MM.1S (cell line): ENCODE data around the gene RANBP9.

ENCODE experiments used
- DNase-seq: peaks from one replicate; pipeline ENCODE4 v3.0.0-alpha.2; 2015
- H2AFZ ChIP-seq: fragments of 300-600 bp; sonication (generic); 2 replicates; pipeline ENCODE4 v1.6.0; 2016; ENCODE audit warnings: antibody characterized with exemption, low read length
- H3F3A ChIP-seq: fragments of 300-600 bp; sonication (generic); 2 replicates; pipeline ENCODE4 v1.6.1; 2016; ENCODE audit warnings: mild to moderate bottlenecking, antibody characterized with exemption, low read length, moderate library complexity, mixed read lengths; ENCODE audit not compliant: insufficient read depth
- H3K27ac ChIP-seq: fragments of 300-600 bp; sonication (generic); 2 replicates; pipeline ENCODE4 v1.5.1; 2016; ENCODE audit warnings: mild to moderate bottlenecking, low read length
- H3K27me3 ChIP-seq: fragments of 300-600 bp; sonication (generic); replicated peaks from 2 replicates; pipeline ENCODE4 v1.6.0; 2016; ENCODE audit warnings: low read length; ENCODE audit not compliant: insufficient read depth
- H3K36me3 ChIP-seq: fragments of 300-600 bp; sonication (generic); replicated peaks from 2 replicates; pipeline ENCODE4 v1.6.1; 2016; ENCODE audit warnings: mild to moderate bottlenecking, low read length, mixed read lengths; ENCODE audit not compliant: insufficient read depth
- H3K4me1 ChIP-seq: fragments of 300-600 bp; sonication (generic); 2 replicates; pipeline ENCODE4 v1.6.1; 2016; ENCODE audit warnings: low read length, mixed read lengths
- H3K4me2 ChIP-seq: fragments of 300-600 bp; sonication (generic); 2 replicates; pipeline ENCODE4 v1.6.0; 2016; ENCODE audit warnings: low read depth, low read length
- H3K4me3 ChIP-seq: fragments of 300-600 bp; sonication (generic); 2 replicates; pipeline ENCODE4 v1.5.1; 2016; ENCODE audit warnings: low read length, mixed read lengths
- H3K79me2 ChIP-seq: fragments of 300-600 bp; sonication (generic); 2 replicates; pipeline ENCODE4 v1.6.1; 2016; ENCODE audit warnings: mixed run types, low read length, mixed read lengths
- H3K9ac ChIP-seq: fragments of 300-600 bp; sonication (generic); 2 replicates; pipeline ENCODE4 v1.6.1; 2016; ENCODE audit warnings: low read length, mixed read lengths
- H3K9me2 ChIP-seq: fragments of 300-600 bp; sonication (generic); replicated peaks from 2 replicates; pipeline ENCODE4 v1.6.1; 2016; ENCODE audit warnings: mild to moderate bottlenecking, low read length, mixed read lengths; ENCODE audit not compliant: insufficient read depth
- H3K9me3 ChIP-seq: fragments of 300-600 bp; sonication (generic); replicated peaks from 2 replicates; pipeline ENCODE4 v1.6.1; 2016; ENCODE audit warnings: mild to moderate bottlenecking, low read length, mixed read lengths; ENCODE audit not compliant: insufficient read depth
- H4K20me1 ChIP-seq: fragments of 300-600 bp; sonication (generic); 2 replicates; pipeline ENCODE4 v1.6.1; 2016; ENCODE audit warnings: mild to moderate bottlenecking, low read length, moderate library complexity, mixed read lengths; ENCODE audit not compliant: insufficient read depth
- EZH2 ChIP-seq: fragments of 300-600 bp; sonication (generic); optimal IDR thresholded peaks from 2 replicates; pipeline ENCODE3; 2017; ENCODE audit warnings: low read depth, mild to moderate bottlenecking, antibody characterized with exemption, low read length, mixed read lengths
- EZH2phosphoT487 ChIP-seq: fragments of 300-600 bp; sonication (generic); IDR thresholded peaks from 2 replicates; pipeline ENCODE4 v1.6.1; 2018; ENCODE audit warnings: antibody characterized with exemption, low read length
- TF ChIP-seq, protein P1 (sequence below): fragments of 300-600 bp; sonication (generic); IDR thresholded peaks from 2 replicates; pipeline ENCODE4 v1.5.1; 2016; ENCODE audit warnings: antibody characterized with exemption, low read length, mixed read lengths

RANBP9 gene

DNA sequence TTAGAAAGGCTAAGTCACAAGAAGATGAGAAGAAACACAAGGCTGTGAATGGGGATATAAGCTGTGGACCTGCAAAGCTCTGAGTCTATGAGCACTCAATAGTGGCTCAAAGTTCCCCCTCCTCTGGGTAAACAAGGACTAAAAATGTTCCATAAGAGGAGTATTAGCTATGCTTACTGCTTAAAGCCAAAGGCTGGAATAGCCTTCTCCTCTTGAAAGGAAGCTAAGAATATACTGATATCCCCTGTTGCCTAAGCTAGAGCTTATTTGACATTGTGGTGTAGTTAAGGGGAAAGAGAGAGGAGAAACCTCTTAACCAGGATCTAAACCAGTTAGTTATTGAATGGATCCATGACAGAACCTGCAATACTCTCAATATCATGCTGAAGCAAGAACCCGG lies 50.7 kb downstream of the RANBP9 start:
- TF ChIP-seq EZH2phosphoT487 (no peak), EZH2 (no peak)
- TF ChIP-seq, protein P1, sequence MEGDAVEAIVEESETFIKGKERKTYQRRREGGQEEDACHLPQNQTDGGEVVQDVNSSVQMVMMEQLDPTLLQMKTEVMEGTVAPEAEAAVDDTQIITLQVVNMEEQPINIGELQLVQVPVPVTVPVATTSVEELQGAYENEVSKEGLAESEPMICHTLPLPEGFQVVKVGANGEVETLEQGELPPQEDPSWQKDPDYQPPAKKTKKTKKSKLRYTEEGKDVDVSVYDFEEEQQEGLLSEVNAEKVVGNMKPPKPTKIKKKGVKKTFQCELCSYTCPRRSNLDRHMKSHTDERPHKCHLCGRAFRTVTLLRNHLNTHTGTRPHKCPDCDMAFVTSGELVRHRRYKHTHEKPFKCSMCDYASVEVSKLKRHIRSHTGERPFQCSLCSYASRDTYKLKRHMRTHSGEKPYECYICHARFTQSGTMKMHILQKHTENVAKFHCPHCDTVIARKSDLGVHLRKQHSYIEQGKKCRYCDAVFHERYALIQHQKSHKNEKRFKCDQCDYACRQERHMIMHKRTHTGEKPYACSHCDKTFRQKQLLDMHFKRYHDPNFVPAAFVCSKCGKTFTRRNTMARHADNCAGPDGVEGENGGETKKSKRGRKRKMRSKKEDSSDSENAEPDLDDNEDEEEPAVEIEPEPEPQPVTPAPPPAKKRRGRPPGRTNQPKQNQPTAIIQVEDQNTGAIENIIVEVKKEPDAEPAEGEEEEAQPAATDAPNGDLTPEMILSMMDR = no peak
- Histone ChIP-seq H3K9me3 (no peaks in the 10 kb centered on the region), H3K9me2 (no peaks in the 10 kb centered on the region), H3K36me3 (no peaks in the 10 kb centered on the region), H3K4me1 (peaks cover 25% of the 10 kb centered on the region), H3K27me3 (no peaks in the 10 kb centered on the region), H3F3A (no peaks in the 10 kb centered on the region; the same call in 1 of the 2 replicates), H2AFZ (no peak overlapping the region), H3K4me3 (no peak overlapping the region), H3K27ac (no peak overlapping the region), H3K4me2 (no peak overlapping the region), H4K20me1 (no peaks in the 10 kb centered on the region), H3K79me2 (peaks cover 83% of the 10 kb centered on the region), H3K9ac (no peak overlapping the region)
- no peak for DNase-seq

DNA sequence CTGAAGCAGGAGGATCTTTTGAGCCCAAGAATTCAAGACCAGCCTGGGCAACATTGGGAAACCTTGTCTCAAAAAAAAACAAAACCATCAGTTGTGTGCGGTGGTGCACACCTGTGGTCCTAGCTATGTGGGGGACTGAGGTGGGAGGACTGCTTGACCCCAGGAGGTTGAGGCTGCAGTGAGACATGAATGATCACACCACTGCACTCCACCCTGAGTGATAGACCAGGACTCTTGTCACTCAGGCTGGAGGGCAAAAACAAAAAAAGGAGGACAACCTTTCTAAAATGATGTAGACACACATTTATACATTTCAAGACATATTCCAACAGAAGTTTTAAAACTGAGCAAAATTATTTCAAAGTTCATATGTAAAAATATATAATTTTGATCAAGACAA lies 51.4 kb downstream of the RANBP9 start:
- H3K9me2 ChIP-seq = no peaks in the 10 kb centered on the region
- no peaks in the 10 kb centered on the region for H4K20me1 ChIP-seq
- DNase-seq = no peak
- H3K4me3 ChIP-seq = no peak overlapping the region
- no peak overlapping the region for H3K27ac ChIP-seq
- no peaks in the 10 kb centered on the region; the same call in 1 of the 2 replicates for H3F3A ChIP-seq
- TF ChIP-seq EZH2 (no peak), EZH2phosphoT487 (no peak)
- TF ChIP-seq, protein P1 = no peak
- H2AFZ ChIP-seq = no peak overlapping the region
- peaks cover 18% of the 10 kb centered on the region for H3K4me1 ChIP-seq
- no peaks in the 10 kb centered on the region for H3K9me3 ChIP-seq
- no peak overlapping the region for H3K9ac ChIP-seq
- no peaks in the 10 kb centered on the region for H3K27me3 ChIP-seq
- peaks cover 77% of the 10 kb centered on the region for H3K79me2 ChIP-seq
- H3K36me3 ChIP-seq = no peaks in the 10 kb centered on the region
- H3K4me2 ChIP-seq = no peak overlapping the region

DNA sequence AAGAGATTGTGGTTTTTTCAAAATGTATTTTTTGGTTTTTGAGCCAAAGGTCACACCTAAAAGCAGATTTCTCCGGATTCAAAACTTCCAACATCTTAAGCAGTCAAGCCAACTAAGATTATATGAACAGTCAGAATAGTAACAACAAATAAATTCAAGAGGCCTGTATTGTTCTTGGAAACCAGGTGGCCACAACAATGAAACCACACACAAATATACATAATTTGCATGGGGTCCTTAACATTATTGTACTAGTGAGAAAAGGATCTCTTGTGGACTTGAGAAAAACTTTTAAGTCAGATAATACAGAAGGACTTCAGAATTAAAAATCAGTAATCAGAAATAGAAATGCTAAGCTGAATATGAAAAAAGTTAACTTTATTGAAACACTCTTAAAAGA lies 55.9 kb downstream of the RANBP9 start:
- no peaks in the 10 kb centered on the region; the same call in 1 of the 2 replicates for H3K4me1 ChIP-seq

More for the DNA sequence above, 55.9 kb downstream of the RANBP9 start:
- no peaks in the 10 kb centered on the region for H3K36me3 ChIP-seq
- H4K20me1 ChIP-seq = no peaks in the 10 kb centered on the region
- DNase-seq = peak; percentile 19
- peaks cover 41% of the 10 kb centered on the region for H3K79me2 ChIP-seq
- TF ChIP-seq, protein P1 = no peak
- TF ChIP-seq EZH2phosphoT487 = no peak
- TF ChIP-seq EZH2 = no peak
- H3K9me2 ChIP-seq = no peaks in the 10 kb centered on the region
- H3K27ac ChIP-seq = no peak overlapping the region
- no peaks in the 10 kb centered on the region for H3K9me3 ChIP-seq
- no peak overlapping the region for H2AFZ ChIP-seq
- no peak overlapping the region for H3K4me2 ChIP-seq
- H3F3A ChIP-seq = no peaks in the 10 kb centered on the region
- no peak overlapping the region for H3K4me3 ChIP-seq
- no peaks in the 10 kb centered on the region for H3K27me3 ChIP-seq
- no peak overlapping the region for H3K9ac ChIP-seq
